ENCODE results near the gene C11orf86. TPM values are rescaled to one million over a fixed set of nuclear protein-coding genes. Genes with fewer than 3 reads are reported as not detected.

C11orf86 gene, protein sequence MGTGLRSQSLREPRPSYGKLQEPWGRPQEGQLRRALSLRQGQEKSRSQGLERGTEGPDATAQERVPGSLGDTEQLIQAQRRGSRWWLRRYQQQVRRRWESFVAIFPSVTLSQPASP
- not detected for total RNA-seq

- no peak for DNase-seq (ENCODE audit: low spot score)
- Histone ChIP-seq H3K4me3 (no peak within 1 kb of the TSS), H3K9me3 (peaks cover 5 to 9% of the 10 kb centered on the region in 2 donors), H3K4me1 (peaks cover 0 to 6% of the 10 kb centered on the region in 2 donors), H3K27ac (no peak within 1 kb of the TSS), H3K27me3 (no peaks in the 10 kb centered on the region), H3K36me3 (no peaks in the 10 kb centered on the region)
- TF ChIP-seq, protein P1, sequence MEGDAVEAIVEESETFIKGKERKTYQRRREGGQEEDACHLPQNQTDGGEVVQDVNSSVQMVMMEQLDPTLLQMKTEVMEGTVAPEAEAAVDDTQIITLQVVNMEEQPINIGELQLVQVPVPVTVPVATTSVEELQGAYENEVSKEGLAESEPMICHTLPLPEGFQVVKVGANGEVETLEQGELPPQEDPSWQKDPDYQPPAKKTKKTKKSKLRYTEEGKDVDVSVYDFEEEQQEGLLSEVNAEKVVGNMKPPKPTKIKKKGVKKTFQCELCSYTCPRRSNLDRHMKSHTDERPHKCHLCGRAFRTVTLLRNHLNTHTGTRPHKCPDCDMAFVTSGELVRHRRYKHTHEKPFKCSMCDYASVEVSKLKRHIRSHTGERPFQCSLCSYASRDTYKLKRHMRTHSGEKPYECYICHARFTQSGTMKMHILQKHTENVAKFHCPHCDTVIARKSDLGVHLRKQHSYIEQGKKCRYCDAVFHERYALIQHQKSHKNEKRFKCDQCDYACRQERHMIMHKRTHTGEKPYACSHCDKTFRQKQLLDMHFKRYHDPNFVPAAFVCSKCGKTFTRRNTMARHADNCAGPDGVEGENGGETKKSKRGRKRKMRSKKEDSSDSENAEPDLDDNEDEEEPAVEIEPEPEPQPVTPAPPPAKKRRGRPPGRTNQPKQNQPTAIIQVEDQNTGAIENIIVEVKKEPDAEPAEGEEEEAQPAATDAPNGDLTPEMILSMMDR (IDR thresholded peaks at IDR 0.05): no peak
Observed at GRCh38 chr11:66974724-66975404, at the start of gene C11orf86. Gene C11orf86 (plus strand): TSS chr11:66975304. CDS start chr11:66975363, 59 bp downstream.

GRCh38 chr11:66929753-66930152, 45.4 kb upstream of the C11orf86 start:
- no peaks in the 10 kb centered on the region for H3K36me3 ChIP-seq
- no peak overlapping the region for H3K27ac ChIP-seq
- no peaks in the 10 kb centered on the region for H3K4me1 ChIP-seq
- no peak overlapping the region for H3K4me3 ChIP-seq
- no peaks in the 10 kb centered on the region for H3K9me3 ChIP-seq
- no peak for DNase-seq (ENCODE audit: low spot score)
- H3K27me3 ChIP-seq: no peaks in the 10 kb centered on the region
- TF ChIP-seq, protein P1 (IDR thresholded peaks at IDR 0.05): no peak

- TF ChIP-seq, protein P1 (IDR thresholded peaks at IDR 0.05): no peak
- Histone ChIP-seq H3K27me3 (no peaks in the 10 kb centered on the region), H3K4me3 (no peak overlapping the region), H3K4me1 (no peaks in the 10 kb centered on the region), H3K36me3 (no peaks in the 10 kb centered on the region), H3K9me3 (no peaks in the 10 kb centered on the region), H3K27ac (no peak overlapping the region)
- no peak for DNase-seq (ENCODE audit: low spot score)
Observed at GRCh38 chr11:66932543-66932942, 42.6 kb upstream of the C11orf86 start.

GRCh38 chr11:66933531-66933930, 41.6 kb upstream of the C11orf86 start:
- TF ChIP-seq, protein P1 (IDR thresholded peaks at IDR 0.05): no peak

DNA sequence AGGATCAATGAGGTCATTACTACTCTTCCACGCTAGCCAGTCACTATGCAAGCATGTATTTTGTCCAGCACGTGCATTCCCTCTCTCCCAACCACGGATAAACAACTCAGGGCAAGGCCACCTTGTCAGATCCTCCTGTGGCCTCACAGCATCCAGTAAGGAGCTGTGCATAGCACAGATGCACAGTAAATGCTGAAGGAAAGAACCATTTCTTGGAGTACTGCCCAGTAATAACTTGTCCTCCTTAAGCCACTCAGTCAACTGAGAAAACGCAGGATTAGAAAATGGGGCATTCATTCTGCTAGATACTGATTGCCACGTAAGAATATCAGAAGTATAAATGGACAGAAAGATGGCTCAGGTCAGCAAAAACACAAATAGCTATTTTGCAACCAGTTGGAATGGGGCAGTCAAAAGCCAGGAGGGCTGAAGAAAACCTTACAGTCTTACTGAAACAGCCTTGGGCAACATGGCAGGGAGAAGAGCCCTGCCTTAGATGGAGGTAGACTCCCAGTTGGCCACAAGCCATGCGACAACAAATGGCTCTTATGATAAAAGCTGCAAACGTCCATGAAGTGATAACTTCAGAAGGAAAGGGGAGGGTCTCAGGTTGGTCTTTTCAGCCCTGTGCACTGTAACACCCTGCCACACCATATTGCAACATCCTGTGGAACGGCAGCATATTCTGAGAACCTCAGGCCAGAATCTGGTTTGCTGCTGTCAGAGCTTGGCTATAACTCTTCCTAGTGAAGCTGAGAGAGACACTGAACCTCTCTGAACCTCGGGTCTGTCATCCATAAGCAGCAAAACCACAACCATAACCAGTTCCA, 39.9 kb upstream of the C11orf86 start:
- no peaks in the 10 kb centered on the region for H3K36me3 ChIP-seq
- TF ChIP-seq, protein P1 (IDR thresholded peaks at IDR 0.05): no peak
- H3K27me3 ChIP-seq: no peaks in the 10 kb centered on the region
- H3K9me3 ChIP-seq: no peaks in the 10 kb centered on the region
- H3K4me1 ChIP-seq: no peaks in the 10 kb centered on the region
- no peak overlapping the region for H3K27ac ChIP-seq
- H3K4me3 ChIP-seq: no peak overlapping the region
- no peak for DNase-seq (ENCODE audit: low spot score)

More at GRCh38 chr11:66933531-66933930, 41.6 kb upstream of the C11orf86 start:
- Histone ChIP-seq H3K36me3 (no peaks in the 10 kb centered on the region), H3K4me1 (no peaks in the 10 kb centered on the region), H3K27ac (no peak overlapping the region), H3K27me3 (no peaks in the 10 kb centered on the region), H3K4me3 (no peak overlapping the region), H3K9me3 (no peaks in the 10 kb centered on the region)
- no peak for DNase-seq (ENCODE audit: low spot score)
